HL-60 (cell line): ENCODE data around the gene MROH2A.

Experiments used
- DNase-seq, 2 experiments: peaks; one replicate each; pipeline ENCODE4 v3.0.0-alpha.2; 2010 to 2020; ENCODE audit warnings: low read depth in 1 of 2, low spot score in 1 of 2
- H3K27ac ChIP-seq: fragments of 250-450 bp; sonication (Bioruptor Pico); replicated peaks from 2 replicates; pipeline ENCODE4 v1.5.1; 2020; ENCODE audit warnings: mild to moderate bottlenecking, moderate library complexity
- H3K27me3 ChIP-seq: fragments of 250-450 bp; sonication (Bioruptor Pico); 2 replicates; pipeline ENCODE4 v1.5.1; 2021; ENCODE audit warnings: mild to moderate bottlenecking, moderate library complexity; ENCODE audit not compliant: insufficient read depth, poor library complexity, severe bottlenecking
- H3K4me3 ChIP-seq: replicated peaks from 2 replicates; pipeline ENCODE4 v1.5.1; 2011; ENCODE audit warnings: mild to moderate bottlenecking, control low read depth, low read length; ENCODE audit not compliant: insufficient read depth
- CTCF ChIP-seq: IDR thresholded peaks from one replicate; pipeline ENCODE4 v1.5.1; 2011; ENCODE audit warnings: low read length, control low read depth, inconsistent platforms; ENCODE audit not compliant: insufficient read depth
- GABPA ChIP-seq: IDR thresholded peaks from 2 replicates; pipeline ENCODE4 v1.6.1; 2012; ENCODE audit warnings: low read depth
- POLR2AphosphoS5 ChIP-seq: IDR thresholded peaks from 2 replicates; pipeline ENCODE4 v1.6.1; 2012; ENCODE audit warnings: low read depth
- SPI1 ChIP-seq: IDR thresholded peaks from 2 replicates; pipeline ENCODE4 v1.6.1; 2012; ENCODE audit warnings: low read depth, mild to moderate bottlenecking, borderline replicate concordance
- TF ChIP-seq, protein P1 (sequence below): IDR thresholded peaks from 2 replicates; pipeline ENCODE4 v1.6.1; 2012; ENCODE audit warnings: low read depth; ENCODE audit not compliant: insufficient replicate concordance

The MROH2A gene

DNA sequence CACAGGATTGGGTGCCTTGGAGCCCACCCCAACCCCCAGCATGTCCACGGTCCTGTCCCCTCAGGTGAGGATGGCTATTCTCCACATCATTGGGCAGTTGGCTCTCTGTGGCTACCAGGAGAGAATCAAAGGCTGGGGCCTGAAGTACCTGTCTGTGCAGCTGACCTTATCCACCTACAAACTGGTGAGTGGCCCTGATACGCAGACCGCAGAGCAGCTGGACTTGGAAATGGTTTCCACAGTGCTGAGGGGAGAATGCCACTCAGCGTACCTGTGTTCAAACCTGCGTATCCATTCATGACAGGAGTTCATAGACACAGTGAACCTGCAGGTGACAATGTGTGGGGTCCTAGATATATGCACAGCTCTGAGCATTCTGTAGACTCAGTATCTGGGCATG, 21.6 kb downstream of the MROH2A start:
- H3K4me3 ChIP-seq = no peak overlapping the region
- H3K27me3 ChIP-seq = no peaks in the 10 kb centered on the region
- DNase-seq = no peak
- no peak for TF ChIP-seq SPI1
- H3K27ac ChIP-seq = no peak overlapping the region

GRCh38 chr2:233800208-233800607, 22.1 kb downstream of the MROH2A start:
- Histone ChIP-seq H3K27ac (no peak overlapping the region), H3K4me3 (no peak overlapping the region), H3K27me3 (no peaks in the 10 kb centered on the region)
- DNase-seq = no peak
- no peak for TF ChIP-seq CTCF
- no peak for TF ChIP-seq GABPA
- TF ChIP-seq SPI1 = no peak
- TF ChIP-seq POLR2AphosphoS5 = no peak
- TF ChIP-seq, protein P1, sequence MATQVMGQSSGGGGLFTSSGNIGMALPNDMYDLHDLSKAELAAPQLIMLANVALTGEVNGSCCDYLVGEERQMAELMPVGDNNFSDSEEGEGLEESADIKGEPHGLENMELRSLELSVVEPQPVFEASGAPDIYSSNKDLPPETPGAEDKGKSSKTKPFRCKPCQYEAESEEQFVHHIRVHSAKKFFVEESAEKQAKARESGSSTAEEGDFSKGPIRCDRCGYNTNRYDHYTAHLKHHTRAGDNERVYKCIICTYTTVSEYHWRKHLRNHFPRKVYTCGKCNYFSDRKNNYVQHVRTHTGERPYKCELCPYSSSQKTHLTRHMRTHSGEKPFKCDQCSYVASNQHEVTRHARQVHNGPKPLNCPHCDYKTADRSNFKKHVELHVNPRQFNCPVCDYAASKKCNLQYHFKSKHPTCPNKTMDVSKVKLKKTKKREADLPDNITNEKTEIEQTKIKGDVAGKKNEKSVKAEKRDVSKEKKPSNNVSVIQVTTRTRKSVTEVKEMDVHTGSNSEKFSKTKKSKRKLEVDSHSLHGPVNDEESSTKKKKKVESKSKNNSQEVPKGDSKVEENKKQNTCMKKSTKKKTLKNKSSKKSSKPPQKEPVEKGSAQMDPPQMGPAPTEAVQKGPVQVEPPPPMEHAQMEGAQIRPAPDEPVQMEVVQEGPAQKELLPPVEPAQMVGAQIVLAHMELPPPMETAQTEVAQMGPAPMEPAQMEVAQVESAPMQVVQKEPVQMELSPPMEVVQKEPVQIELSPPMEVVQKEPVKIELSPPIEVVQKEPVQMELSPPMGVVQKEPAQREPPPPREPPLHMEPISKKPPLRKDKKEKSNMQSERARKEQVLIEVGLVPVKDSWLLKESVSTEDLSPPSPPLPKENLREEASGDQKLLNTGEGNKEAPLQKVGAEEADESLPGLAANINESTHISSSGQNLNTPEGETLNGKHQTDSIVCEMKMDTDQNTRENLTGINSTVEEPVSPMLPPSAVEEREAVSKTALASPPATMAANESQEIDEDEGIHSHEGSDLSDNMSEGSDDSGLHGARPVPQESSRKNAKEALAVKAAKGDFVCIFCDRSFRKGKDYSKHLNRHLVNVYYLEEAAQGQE = no peak

- H3K4me3 ChIP-seq = no peak overlapping the region
- no peaks in the 10 kb centered on the region for H3K27me3 ChIP-seq
- TF ChIP-seq CTCF = no peak
- TF ChIP-seq, protein P1 = no peak
- peak; percentile 25; the same call in 1 of the 2 replicates for TF ChIP-seq SPI1
- no peak for DNase-seq
- H3K27ac ChIP-seq = no peak overlapping the region
Measured at GRCh38 chr2:233801357-233802131, 23.4 kb downstream of the MROH2A start.

DNA sequence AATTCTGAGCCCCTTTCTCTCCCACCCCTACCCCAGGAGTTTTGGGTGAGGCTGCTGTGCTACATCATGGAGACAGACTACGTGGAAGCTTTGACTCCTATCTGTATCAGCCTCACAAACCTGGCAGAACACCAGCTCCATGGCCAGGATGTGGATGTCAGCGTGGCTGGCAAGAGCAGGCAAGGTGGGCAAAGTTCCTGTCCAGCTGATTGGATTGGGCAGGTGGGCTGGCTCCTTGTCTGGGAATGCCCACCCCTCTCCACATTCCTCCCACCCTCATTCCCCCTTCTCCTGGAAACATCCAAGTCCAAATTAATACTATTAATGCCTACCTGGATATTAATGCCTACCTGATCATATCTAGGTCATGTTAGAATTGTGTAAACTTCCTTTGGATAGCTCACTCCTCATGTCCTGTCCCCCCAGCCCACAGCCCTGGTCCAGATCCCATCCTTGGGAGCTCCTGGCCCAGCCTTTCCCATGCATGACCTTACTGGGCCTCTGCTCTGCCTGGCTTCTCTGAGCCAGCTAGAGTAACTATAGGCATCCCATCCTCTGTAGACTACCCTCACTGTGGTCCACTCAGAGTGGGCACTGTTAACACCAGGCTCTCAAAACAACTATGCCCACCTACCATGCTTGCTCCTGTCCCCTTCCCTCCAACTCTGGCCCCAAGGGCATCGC, 24.1 kb downstream of the MROH2A start:
- TF ChIP-seq GABPA (no peak), SPI1 (no peak), POLR2AphosphoS5 (no peak), CTCF (no peak)
- TF ChIP-seq, protein P1 = no peak
- no peak for DNase-seq
- Histone ChIP-seq H3K27ac (no peak overlapping the region), H3K27me3 (no peaks in the 10 kb centered on the region), H3K4me3 (no peak overlapping the region)
